Activated CD8-positive, alpha-beta memory T cell treated with anti-CD3 and anti-CD28 coated beads, Interleukin-2, amount 50 U/mL, for 24 hours (primary cell): Measurements from ENCODE around the gene ANKS1B.
"Not testable (repeated sequence)": the region's sequence is repeated elsewhere in the genome, so short reads cannot be mapped to it uniquely, and the experiment has no call there.

Source experiments
- DNase-seq: peaks from one replicate; pipeline ENCODE4 v3.0.0-alpha.2; 2020; ENCODE audit errors: extremely low read depth

The ANKS1B gene

DNA sequence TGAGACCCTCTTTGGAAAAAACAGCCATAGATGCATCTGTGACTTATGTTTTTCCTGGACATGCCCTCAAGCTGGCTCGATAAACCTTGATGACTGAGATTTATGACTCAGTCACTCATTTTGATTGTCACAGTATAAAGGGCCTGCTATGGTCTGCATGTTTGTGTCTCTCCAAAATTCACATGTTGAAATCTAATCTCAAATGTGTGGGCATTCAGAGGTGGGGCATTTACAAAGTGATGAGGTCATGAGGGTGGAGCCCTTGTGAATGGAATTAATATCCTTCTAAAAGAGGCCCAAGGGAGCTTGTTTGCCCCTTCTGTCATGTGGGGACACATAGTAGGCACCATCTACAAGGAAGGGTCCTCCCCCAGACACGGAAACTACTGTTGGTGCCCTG, 966.8 kb downstream of the ANKS1B start:
- no peak for DNase-seq

DNA sequence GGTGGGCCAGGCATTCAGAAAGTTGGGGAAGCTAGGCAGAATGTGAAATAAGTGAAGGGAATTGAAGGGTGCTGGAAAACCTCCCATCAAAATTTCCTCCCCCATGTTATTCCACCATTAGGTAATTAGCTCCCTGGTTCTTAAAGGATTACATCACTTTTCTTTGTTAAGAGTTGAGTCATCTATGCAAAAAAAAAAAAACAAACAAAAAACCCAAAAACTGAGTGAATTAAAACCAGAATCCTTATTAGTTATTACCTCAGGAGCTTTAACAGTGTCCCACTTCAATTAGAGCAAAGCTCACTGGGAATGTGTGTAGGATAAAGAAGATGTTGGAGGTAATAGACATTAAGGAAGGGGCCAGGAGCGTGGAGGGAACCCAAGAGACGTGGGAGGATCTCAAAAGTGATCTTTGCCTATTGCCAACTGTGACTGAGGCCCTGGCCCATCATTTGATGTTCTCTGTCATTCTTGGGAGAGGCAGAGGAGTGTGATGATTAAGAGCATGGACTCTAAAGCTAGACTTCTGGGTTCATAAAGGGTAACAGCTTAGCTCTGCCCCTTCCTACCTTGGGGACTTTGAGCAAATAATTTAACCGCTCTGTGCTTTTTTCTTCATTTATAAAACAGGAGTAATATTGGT, 975.0 kb downstream of the ANKS1B start:
- DNase-seq: no peak

GRCh38 chr12:99005601-99006000, 979.1 kb downstream of the ANKS1B start:
- DNase-seq: no peak

DNA sequence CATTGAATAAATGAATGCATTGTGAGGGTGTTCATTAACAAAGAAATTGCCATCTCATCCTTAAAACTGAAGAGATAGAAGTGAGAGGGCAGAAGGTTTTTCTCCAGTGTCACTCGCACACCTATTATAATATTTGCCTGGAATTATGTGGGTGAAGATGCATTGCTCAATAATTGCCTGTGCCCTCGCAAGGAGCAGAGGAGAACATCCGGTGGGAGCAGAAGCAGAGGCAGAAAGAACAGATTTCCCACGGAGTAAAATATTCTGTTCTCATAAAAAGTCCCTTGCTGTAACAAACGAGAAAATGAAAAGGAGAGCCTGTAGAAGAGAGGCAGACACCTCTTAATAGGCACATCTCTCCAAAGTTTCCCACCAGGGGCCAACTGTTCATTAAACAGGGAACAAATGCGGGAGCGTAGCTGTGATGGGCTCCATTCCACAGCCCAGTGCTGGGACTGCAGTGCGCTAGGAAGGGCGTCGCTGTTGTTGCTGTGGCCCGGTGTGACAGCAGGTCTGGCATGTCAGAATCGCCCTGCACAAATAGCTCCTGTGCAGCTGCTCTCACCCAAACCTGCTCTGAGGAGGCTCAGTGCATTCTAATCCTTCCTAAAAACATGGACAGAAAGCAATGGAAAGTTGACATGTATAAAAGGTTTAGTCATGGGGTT, 979.8 kb downstream of the ANKS1B start:
- DNase-seq: no peak

DNA sequence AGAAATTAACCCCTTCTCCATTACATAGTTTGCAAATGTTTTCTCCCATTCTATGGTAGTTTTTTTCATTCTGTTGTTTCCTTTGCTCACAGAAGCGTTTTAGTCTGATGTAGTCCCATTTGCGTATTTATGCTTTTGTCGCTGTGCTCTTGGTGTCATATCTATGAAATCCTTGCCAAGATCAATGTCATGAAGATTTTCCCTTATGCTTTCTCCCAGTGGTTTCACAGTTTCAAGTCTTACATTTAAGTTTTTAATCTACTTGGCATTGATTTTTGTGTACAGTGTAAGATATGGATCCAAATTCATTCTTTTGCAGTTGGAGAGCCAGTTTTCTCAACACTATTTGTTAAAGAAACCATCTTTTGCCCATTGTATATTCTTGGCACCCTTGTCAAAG, 982.0 kb downstream of the ANKS1B start:
- no peak for DNase-seq

DNA sequence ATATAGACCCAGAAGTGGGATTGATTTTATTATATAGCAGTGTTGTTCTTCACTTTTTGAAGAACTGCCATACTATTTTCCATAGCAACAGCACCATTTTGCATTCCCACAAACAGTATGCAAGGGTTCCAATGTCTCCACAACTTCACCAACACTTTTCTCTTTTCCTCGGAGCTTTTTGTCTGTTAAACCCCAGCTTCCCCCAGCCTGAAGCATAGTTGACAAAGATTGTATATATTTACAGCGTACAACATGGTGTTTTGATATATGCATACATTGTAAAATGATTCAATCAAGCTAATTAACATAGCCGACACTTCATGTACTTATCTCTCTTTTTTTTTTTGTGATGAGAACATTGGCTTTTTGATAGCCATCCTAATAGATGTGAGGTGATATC, 982.6 kb downstream of the ANKS1B start:
- no peak for DNase-seq

- DNase-seq: no peak
Measured at GRCh38 chr12:98999559-98999958, 985.2 kb downstream of the ANKS1B start.

DNA sequence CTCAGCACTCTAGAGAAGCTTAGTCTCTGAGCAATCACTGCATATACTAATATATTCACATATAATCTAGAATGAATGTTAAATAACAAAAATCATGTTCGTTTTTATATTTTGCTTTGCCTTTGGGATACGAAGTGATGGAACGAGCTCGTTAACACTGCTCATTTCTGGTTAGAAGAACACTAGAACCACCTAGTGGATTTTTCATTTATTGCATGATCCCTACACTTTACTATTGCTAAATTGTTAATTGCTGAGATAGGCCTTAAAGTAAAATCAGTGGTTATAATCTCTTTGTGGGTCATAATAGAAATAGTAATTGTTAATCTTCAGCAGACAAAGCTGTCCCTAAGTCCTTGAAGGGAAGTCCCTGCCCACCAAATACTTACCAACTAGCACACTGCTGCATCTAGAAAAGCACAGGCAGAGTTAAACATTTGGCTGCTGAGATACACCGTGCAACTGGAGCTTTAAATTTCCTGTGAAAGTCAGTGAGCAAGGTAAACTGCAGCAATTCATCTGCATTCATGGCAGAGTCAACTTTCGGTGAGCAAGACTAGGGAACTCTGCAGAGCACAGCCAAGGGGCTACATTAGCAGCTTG, 985.9 kb downstream of the ANKS1B start:
- no peak for DNase-seq

DNA sequence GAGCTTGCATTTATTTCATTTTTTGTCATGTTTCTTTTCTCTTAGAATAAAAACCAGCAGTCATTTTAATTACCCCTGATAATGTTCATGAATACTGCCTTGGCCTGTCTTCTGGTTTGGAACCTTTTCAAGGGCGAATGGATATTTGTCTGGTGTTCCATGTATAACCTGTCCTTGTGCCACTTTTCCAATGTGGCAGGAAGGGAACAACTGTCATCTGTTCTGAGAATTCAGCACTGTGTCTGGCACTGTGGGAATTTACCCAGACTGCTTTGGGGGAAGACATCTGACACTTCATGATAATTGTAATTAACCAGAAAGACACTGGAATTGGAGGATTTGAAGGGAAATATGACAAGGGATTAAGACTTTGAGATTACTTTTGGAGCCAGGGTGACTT, 986.8 kb downstream of the ANKS1B start:
- DNase-seq: no peak

- DNase-seq: no peak
Measured at GRCh38 chr12:98990648-98991047, 994.1 kb downstream of the ANKS1B start.

GRCh38 chr12:98985156-98985555, 999.6 kb downstream of the ANKS1B start:
- DNase-seq: no peak

DNA sequence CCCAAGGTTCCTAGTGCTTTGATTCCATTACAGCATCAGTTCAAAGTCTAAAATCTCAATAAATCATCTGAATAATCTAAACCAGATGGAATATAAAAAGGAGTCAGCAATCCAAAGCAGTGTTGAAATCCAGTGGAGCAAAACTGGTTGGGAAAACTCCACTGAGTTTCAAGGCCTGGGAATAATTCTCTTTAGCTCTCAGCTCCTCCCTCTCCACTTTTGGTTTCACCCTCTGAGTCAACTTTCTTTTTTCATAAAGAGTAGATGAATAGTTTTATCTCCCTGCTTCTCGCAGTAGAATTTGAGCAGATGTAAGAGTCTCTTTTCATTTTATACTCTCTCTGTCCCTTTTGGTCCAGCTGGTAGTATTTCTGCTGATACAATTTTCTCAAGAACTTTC, 1001.1 kb downstream of the ANKS1B start:
- DNase-seq: no peak

- no peak for DNase-seq
Measured at GRCh38 chr12:98980508-98980907, 1004.2 kb downstream of the ANKS1B start.

GRCh38 chr12:98977186-98977585, 1007.5 kb downstream of the ANKS1B start:
- DNase-seq: no peak

GRCh38 chr12:98974767-98975381, 1009.9 kb downstream of the ANKS1B start:
- DNase-seq: no peak

- no peak for DNase-seq
Measured at GRCh38 chr12:98973395-98973794, 1011.3 kb downstream of the ANKS1B start.

DNA sequence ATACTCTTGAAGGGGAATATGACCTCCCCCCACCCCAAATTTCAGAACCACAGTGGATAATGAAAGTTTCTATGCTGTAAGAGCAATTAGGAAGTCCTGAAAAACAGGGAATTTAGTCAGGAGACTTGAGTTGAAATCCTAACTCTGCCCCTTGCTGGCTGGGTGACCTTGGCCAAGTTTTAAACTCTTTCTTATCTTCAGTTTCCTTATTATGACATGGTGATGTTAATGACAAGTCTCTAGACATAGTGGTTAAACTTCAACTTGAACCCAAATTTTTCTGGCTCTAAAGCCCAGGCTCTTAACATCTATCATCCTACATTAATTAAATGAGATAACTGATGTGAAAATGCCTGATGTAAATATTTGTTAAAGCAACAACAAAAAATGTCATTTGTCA, 1013.8 kb downstream of the ANKS1B start:
- DNase-seq: no peak

- no peak for DNase-seq
Measured at GRCh38 chr12:98970210-98970609, 1014.5 kb downstream of the ANKS1B start.

DNA sequence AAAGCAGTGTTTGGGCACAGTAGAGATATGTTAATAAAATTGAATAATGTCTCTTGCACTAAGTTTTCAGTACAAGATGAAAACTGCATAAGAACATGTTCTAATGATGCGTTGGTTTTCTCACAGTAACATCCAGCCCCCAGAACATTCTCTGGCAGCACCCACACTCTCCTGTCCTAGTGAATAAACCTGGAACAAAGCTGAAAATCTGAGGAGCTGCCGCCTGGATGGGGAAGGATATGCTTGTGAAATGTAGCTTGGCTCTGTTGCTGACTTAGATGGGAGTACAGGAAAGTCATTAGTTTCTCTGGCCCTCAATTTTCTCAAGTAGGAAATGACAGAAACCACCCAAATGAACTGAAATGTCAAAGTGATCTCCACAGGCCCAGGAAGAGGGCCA, 1015.8 kb downstream of the ANKS1B start:
- DNase-seq: no peak

DNA sequence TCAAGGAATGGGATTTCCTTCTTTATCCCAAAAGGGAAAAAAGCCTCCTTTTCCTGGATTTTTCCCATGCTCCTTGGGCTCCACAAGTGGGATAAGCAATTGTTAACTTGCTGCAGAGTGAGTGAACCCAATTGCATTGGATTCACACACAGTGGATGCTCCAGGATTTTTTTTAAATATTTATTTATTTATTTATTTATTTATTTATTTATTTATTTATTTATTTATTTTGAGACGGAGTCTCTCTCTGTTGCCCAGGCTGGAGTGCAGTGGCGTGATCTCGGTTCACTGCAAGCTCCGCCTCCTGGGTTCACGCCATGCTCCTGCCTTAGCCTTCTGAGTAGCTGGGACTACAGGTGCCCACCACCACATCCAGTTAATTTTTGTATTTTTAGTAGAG, 1027.6 kb downstream of the ANKS1B start:
- not testable (repeated sequence) for DNase-seq

DNA sequence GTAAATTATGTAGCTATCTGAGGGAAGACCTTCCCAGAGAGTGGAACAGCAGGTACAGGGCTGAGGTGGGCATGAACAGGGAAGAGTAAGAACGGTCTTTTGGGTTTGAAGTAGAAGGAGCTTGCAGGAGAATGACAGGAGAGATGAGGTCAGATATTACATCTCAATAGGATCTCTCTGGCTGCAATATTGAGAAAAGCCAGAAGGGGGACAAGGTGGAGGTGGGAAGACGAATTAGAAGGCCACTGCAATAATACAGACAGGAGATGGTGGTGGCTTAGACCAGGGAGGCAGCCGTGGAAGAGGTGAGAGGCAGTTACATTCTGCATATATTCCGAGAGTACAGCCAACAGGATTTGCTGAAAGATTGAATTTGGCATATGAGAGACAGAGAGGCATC, 1029.5 kb downstream of the ANKS1B start:
- DNase-seq: no peak

GRCh38 chr12:98954506-98954905, 1030.2 kb downstream of the ANKS1B start:
- DNase-seq: no peak

GRCh38 chr12:98951406-98951805, 1033.3 kb downstream of the ANKS1B start:
- DNase-seq: no peak
